Measurements from ENCODE around the gene UST. TPM values are rescaled to one million over a fixed set of nuclear protein-coding genes. Genes with fewer than 3 reads are reported as not detected.

Gene UST
- total and polyA plus RNA-seq, 9 of the 15 experiments (the other 6 are each of a cell fraction or from before 2014, with no cell fraction given), result 0.04 to 0.10 TPM; not detected in 7

DNA sequence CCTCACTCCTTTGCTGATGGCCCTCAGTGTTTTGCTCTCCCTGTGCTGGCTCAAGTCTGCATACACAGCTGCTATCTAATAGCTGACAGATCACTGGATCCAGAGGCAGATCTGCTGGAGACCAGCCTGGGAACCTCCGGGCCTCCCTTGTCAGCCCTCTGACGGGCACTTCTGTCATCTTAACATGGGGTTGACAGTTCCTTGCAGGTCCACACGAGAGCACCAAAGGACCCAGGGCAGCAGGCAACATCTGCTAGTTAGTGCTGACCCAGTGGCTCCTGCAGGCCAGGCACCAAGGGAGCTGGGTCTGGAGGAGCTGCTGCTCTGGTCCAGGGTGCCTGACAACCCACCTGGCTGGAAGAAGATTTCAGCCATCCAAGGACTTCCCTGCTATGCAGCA lies 208.1 kb downstream of the UST start:
- Histone ChIP-seq H3K9me3 (replicated peaks; ENCODE audit: control insufficient read depth, insufficient read depth, low read depth, low read length) (no peaks in the 10 kb centered on the region), H3K9me1 (ENCODE audit: control insufficient read depth, insufficient read depth, low read length) (no peaks in the 10 kb centered on the region), H3K4me3 (no peak overlapping the region), H3K36me3 (ENCODE audit: control insufficient read depth, insufficient read depth, low read length) (no peaks in the 10 kb centered on the region), H3K27me3 (ENCODE audit: control insufficient read depth in 2 of 2, insufficient read depth in 2 of 2, low read length in 2 of 2) (peaks cover 12 to 16% of the 10 kb centered on the region in 2 experiments; a peak in 4 of 5 replicates), H4K20me1 (replicated peaks; ENCODE audit: control insufficient read depth, insufficient read depth, low read length) (peaks cover 3% of the 10 kb centered on the region; the same call in 1 of the 2 replicates), H3K9ac (ENCODE audit: insufficient read depth in 1 of 2, low read depth in 2 of 2, low read length in 2 of 2) (no peak overlapping the region), H3K4me2 (ENCODE audit: insufficient read depth, low read length) (no peak overlapping the region), H2AFZ (ENCODE audit: low read depth, low read length) (no peak overlapping the region), H3K27ac (ENCODE audit: extremely low read depth, low read depth, low read length) (no peak overlapping the region), H3K4me1 (replicated peaks in 1 of 2; ENCODE audit: control insufficient read depth in 2 of 2, insufficient read depth in 2 of 2, low read length in 2 of 2) (no peaks in the 10 kb centered on the region), H3K79me2 (ENCODE audit: control insufficient read depth, insufficient read depth, low read length) (no peaks in the 10 kb centered on the region)
- WGBS (ENCODE audit: insufficient coverage, low coverage, missing lambda C conversion rate), result 0% methylated on average over 3 of the region's 3 CpGs
- TF ChIP-seq, protein P1, sequence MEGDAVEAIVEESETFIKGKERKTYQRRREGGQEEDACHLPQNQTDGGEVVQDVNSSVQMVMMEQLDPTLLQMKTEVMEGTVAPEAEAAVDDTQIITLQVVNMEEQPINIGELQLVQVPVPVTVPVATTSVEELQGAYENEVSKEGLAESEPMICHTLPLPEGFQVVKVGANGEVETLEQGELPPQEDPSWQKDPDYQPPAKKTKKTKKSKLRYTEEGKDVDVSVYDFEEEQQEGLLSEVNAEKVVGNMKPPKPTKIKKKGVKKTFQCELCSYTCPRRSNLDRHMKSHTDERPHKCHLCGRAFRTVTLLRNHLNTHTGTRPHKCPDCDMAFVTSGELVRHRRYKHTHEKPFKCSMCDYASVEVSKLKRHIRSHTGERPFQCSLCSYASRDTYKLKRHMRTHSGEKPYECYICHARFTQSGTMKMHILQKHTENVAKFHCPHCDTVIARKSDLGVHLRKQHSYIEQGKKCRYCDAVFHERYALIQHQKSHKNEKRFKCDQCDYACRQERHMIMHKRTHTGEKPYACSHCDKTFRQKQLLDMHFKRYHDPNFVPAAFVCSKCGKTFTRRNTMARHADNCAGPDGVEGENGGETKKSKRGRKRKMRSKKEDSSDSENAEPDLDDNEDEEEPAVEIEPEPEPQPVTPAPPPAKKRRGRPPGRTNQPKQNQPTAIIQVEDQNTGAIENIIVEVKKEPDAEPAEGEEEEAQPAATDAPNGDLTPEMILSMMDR (IDR thresholded peaks at IDR 0.05 in 2 of 3, conservative IDR thresholded peaks at IDR 0.05 in 1 of 3; ENCODE audit: insufficient read depth in 2 of 3, low read depth in 1 of 3, low read length in 3 of 3), result 0 out of 6 replicates have a peak, but pooled peaks of 1 of the 3 experiments have one; percentile 11
- TF ChIP-seq ZNF212 (CRISPR knock-in tag; IDR thresholded peaks at IDR 0.05), result no peak
- DNase-seq (ENCODE audit: extremely low read depth in 1 of 4, low spot score in 3 of 4) (no peak), ATAC-seq (peak; percentile 42; the same call in 2 of the 3 replicates), FAIRE-seq (no peak)
- ChIA-PET POLR2A (interaction anchor here (0.6 kb wide), 1 partner anchor 158 kb away, joined by 3 read pairs; no protein-coding TSS in a partner anchor), CTCF (ENCODE audit: low intra/inter-chr PET ratio) (no interaction called here)
- in situ Hi-C loops (cut with MboI) (loop anchor here (10.0 kb wide), 1 partner anchor 380 kb away; no protein-coding TSS in a partner anchor), intact Hi-C loops (cut with micrococcal nuclease) (no loop called here)
- no TSS peak for BruUV-seq (replicated peaks)

DNA sequence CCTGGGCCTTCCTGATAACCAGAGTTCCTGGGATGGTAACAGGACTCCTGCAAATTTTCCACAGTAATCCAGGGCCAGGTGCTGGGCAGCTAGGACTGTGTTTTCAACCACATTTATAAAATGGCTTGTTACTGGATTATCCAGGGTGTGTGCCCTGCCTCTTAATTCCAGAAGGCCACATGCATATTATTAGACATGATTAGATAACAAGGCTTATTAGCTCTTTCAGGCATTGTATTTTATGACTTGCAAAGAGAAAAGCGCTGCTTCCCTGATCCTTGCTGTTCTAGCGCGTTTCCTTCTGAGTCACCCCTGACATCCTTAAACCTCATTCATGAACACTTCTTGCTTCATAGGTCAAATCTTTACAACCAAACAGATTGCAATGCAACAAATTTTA lies 208.6 kb downstream of the UST start:
- Histone ChIP-seq H3K36me3 (ENCODE audit: control insufficient read depth, insufficient read depth, low read length) (no peaks in the 10 kb centered on the region), H3K9me1 (ENCODE audit: control insufficient read depth, insufficient read depth, low read length) (no peaks in the 10 kb centered on the region), H3K9ac (ENCODE audit: insufficient read depth in 1 of 2, low read depth in 2 of 2, low read length in 2 of 2) (no peak overlapping the region), H3K4me1 (replicated peaks in 1 of 2; ENCODE audit: control insufficient read depth in 2 of 2, insufficient read depth in 2 of 2, low read length in 2 of 2) (no peaks in the 10 kb centered on the region), H3K27ac (ENCODE audit: extremely low read depth, low read depth, low read length) (no peak overlapping the region), H3K4me2 (ENCODE audit: insufficient read depth, low read length) (no peak overlapping the region), H3K4me3 (no peak overlapping the region), H3K9me3 (replicated peaks; ENCODE audit: control insufficient read depth, insufficient read depth, low read depth, low read length) (no peaks in the 10 kb centered on the region), H3K79me2 (ENCODE audit: control insufficient read depth, insufficient read depth, low read length) (no peaks in the 10 kb centered on the region), H3K27me3 (ENCODE audit: control insufficient read depth in 2 of 2, insufficient read depth in 2 of 2, low read length in 2 of 2) (peaks cover 16 to 21% of the 10 kb centered on the region in 2 experiments; a peak in 4 of 5 replicates), H2AFZ (ENCODE audit: low read depth, low read length) (no peak overlapping the region), H4K20me1 (replicated peaks; ENCODE audit: control insufficient read depth, insufficient read depth, low read length) (peaks cover 3% of the 10 kb centered on the region; the same call in 1 of the 2 replicates)
- 0% methylated on average over 3 of the region's 3 CpGs for WGBS (ENCODE audit: insufficient coverage, low coverage, missing lambda C conversion rate)
- DNase-seq (ENCODE audit: extremely low read depth in 1 of 4, low spot score in 3 of 4), result no peak
- no peak for FAIRE-seq
- ATAC-seq, result no peak
- no peak for TF ChIP-seq RBFOX2 (IDR thresholded peaks at IDR 0.05; ENCODE audit: low read depth, low read length)
- BruUV-seq (replicated peaks), result no TSS peak
- CTCF ChIA-PET (ENCODE audit: low intra/inter-chr PET ratio), result no interaction called here
- POLR2A ChIA-PET, result no interaction called here
- intact Hi-C loops (cut with micrococcal nuclease), result no loop called here
- in situ Hi-C loops (cut with MboI), result loop anchor here (10.0 kb wide), 1 partner anchor 381 kb away; no protein-coding TSS in a partner anchor
